Fibroblast of lung (primary cell): ENCODE measurements around the gene ZNF296.

Experiments
- EZH2 ChIP-seq: IDR thresholded peaks from 2 replicates; pipeline ENCODE4 v1.5.1; 2012; ENCODE audit warnings: low read length, control low read depth, mild to moderate bottlenecking; ENCODE audit errors: missing control alignments
- TF ChIP-seq, protein P1 (sequence below), 2 donors: IDR thresholded peaks in 1 of 2; conservative IDR thresholded peaks in 1 of 2; 1 replicate in 1 of 2; 2 replicates in 1 of 2; pipeline ENCODE4 v1.5.1; 2011 to 2012; ENCODE audit warnings: low read length in 2 of 2, control low read depth in 1 of 2, inconsistent platforms in 1 of 2, low read depth in 1 of 2, mild to moderate bottlenecking in 1 of 2

DNA sequence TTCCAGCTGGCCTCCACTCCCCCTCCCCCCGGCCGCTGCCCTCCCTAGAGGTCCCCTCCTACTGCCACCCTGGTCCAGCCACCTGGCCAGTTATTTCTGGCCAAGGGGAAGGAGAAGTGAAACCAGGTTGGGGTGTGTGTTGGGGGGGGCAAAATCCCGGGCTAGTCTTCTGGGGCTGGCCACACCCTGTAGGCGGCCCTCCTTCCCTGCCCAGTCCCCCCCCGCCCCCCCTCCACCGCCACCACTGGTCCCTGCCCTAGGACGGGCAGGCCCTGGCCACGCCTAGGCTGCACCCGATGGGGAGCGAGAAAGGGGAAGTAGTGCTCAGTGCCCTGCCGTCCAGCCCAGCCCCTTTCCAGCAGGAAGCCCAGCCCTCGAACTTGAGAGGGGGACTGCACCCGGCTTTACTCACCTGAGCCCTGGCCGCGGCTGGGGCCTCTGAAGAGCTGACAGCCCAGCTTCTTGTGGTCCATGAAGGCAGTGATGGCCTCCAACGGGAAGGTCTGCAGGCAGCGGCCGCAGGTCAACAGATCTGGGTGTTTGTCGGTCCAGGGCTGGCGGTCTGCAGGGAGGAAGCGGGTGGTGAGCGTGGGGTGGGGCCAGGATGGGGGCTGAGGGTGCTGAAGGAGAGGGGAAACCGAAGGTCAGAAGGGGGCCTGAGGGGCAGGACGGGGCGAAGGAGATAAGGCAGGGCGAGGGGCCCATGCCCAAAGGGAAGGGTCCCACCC, 813 bp downstream of the ZNF296 start:
- TF ChIP-seq, protein P1, sequence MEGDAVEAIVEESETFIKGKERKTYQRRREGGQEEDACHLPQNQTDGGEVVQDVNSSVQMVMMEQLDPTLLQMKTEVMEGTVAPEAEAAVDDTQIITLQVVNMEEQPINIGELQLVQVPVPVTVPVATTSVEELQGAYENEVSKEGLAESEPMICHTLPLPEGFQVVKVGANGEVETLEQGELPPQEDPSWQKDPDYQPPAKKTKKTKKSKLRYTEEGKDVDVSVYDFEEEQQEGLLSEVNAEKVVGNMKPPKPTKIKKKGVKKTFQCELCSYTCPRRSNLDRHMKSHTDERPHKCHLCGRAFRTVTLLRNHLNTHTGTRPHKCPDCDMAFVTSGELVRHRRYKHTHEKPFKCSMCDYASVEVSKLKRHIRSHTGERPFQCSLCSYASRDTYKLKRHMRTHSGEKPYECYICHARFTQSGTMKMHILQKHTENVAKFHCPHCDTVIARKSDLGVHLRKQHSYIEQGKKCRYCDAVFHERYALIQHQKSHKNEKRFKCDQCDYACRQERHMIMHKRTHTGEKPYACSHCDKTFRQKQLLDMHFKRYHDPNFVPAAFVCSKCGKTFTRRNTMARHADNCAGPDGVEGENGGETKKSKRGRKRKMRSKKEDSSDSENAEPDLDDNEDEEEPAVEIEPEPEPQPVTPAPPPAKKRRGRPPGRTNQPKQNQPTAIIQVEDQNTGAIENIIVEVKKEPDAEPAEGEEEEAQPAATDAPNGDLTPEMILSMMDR (conservative IDR thresholded peaks at IDR 0.05 in 1 of 2, IDR thresholded peaks at IDR 0.05 in 1 of 2; ENCODE audit: low read depth in 1 of 2, low read length in 2 of 2) = no peak
- TF ChIP-seq EZH2 = no peak
